Limb (tissue), 2 donors: Measurements from ENCODE around the gene SIAH1.
"Not testable (repeated sequence)": the region's sequence is repeated elsewhere in the genome, so short reads cannot be mapped to it uniquely, and the experiment has no call there.

Experiments used
- DNase-seq, 2 donors: peaks; one replicate each; pipeline ENCODE4 v3.0.0-alpha.2; 2016; ENCODE audit errors: extremely low spot score in 2 of 2

Gene SIAH1

GRCh38 chr16:48332978-48333377 lies 52.2 kb downstream of the SIAH1 start:
- no peak for DNase-seq

GRCh38 chr16:48330841-48331192 lies 54.4 kb downstream of the SIAH1 start:
- DNase-seq: no peak

- DNase-seq: no peak
Observed at GRCh38 chr16:48330189-48330840, 54.9 kb downstream of the SIAH1 start.

- no peak for DNase-seq
Observed at GRCh38 chr16:48329138-48329537, 56.1 kb downstream of the SIAH1 start.

GRCh38 chr16:48326915-48327314 lies 58.3 kb downstream of the SIAH1 start:
- DNase-seq: peak in 1 of 2 donors; percentile 40

GRCh38 chr16:48323783-48324775 lies 61.1 kb downstream of the SIAH1 start:
- no peak for DNase-seq

GRCh38 chr16:48321317-48322036 lies 63.7 kb downstream of the SIAH1 start:
- DNase-seq: no peak

- no peak for DNase-seq
Observed at GRCh38 chr16:48318630-48319029, 66.6 kb downstream of the SIAH1 start.

GRCh38 chr16:48317614-48318315 lies 67.4 kb downstream of the SIAH1 start:
- DNase-seq: no peak

- DNase-seq: no peak
Observed at GRCh38 chr16:48317026-48317425, 68.2 kb downstream of the SIAH1 start.

- not testable (repeated sequence) for DNase-seq
Observed at GRCh38 chr16:48313905-48314304, 71.3 kb downstream of the SIAH1 start.

- DNase-seq: no peak
Observed at GRCh38 chr16:48310908-48311641, 74.1 kb downstream of the SIAH1 start.
